Stimulated activated CD4-positive, alpha-beta T cell treated with anti-CD3 and anti-CD28 coated beads, Interleukin-1b, Interleukin-23, amount 100 ng/mL, for 1 hour (primary cell): ENCODE data around the gene CNDP1.
"Not testable (repeated sequence)": the region's sequence is repeated elsewhere in the genome, so short reads cannot be mapped to it uniquely, and the experiment has no call there.

Experiments
- DNase-seq, 2 donors: peaks; one replicate each; pipeline ENCODE4 v3.0.0-alpha.2; 2020; ENCODE audit warnings: low read depth in 2 of 2

Gene CNDP1

GRCh38 chr18:74546007-74546406 is 11.7 kb downstream of the CNDP1 start:
- DNase-seq: no peak

- DNase-seq: no peak
These were observed 12.6 kb downstream of the CNDP1 start for GRCh38 chr18:74546751-74547530.

GRCh38 chr18:74547860-74548259 is 13.6 kb downstream of the CNDP1 start:
- no peak for DNase-seq

- DNase-seq: no peak
These were observed 15.3 kb downstream of the CNDP1 start for GRCh38 chr18:74549591-74550104.

- DNase-seq: no peak
These were observed 16.6 kb downstream of the CNDP1 start for GRCh38 chr18:74550886-74551285.

- DNase-seq: no peak
These were observed 17.2 kb downstream of the CNDP1 start for GRCh38 chr18:74551452-74551851.

- peak; percentile 34 to 65 for DNase-seq
These were observed 17.7 kb downstream of the CNDP1 start for GRCh38 chr18:74551936-74552555.

GRCh38 chr18:74556126-74556525 is 21.8 kb downstream of the CNDP1 start:
- no peak for DNase-seq

- no peak for DNase-seq
These were observed 23.8 kb downstream of the CNDP1 start for GRCh38 chr18:74558096-74558495.

GRCh38 chr18:74562131-74562730 is 27.9 kb downstream of the CNDP1 start:
- DNase-seq: no peak

- DNase-seq: no peak
These were observed 28.5 kb downstream of the CNDP1 start for GRCh38 chr18:74562775-74563174.

- no peak for DNase-seq
These were observed 29.7 kb downstream of the CNDP1 start for GRCh38 chr18:74563999-74564398.

- not testable (repeated sequence) for DNase-seq
These were observed 30.9 kb downstream of the CNDP1 start for GRCh38 chr18:74565164-74565563.

- DNase-seq: not testable (repeated sequence)
These were observed 31.7 kb downstream of the CNDP1 start for GRCh38 chr18:74565993-74566392.

- DNase-seq: no peak
These were observed 33.5 kb downstream of the CNDP1 start for GRCh38 chr18:74567822-74568221.

GRCh38 chr18:74569401-74569800 is 35.1 kb downstream of the CNDP1 start:
- DNase-seq: no peak

- no peak for DNase-seq
These were observed 36.0 kb downstream of the CNDP1 start for GRCh38 chr18:74570266-74570665.

GRCh38 chr18:74571895-74572680 is 37.8 kb downstream of the CNDP1 start:
- DNase-seq: no peak

GRCh38 chr18:74573053-74573452 is 38.8 kb downstream of the CNDP1 start:
- DNase-seq: no peak

GRCh38 chr18:74574916-74575315 is 40.6 kb downstream of the CNDP1 start:
- no peak for DNase-seq

- no peak for DNase-seq
These were observed 42.7 kb downstream of the CNDP1 start for GRCh38 chr18:74577019-74577418.

GRCh38 chr18:74579496-74580065 is 45.3 kb downstream of the CNDP1 start:
- DNase-seq: no peak
